Activated CD4-positive, alpha-beta T cell treated with anti-CD3 and anti-CD28 coated beads, Interleukin-10, Interleukin-2, amounts not matched to agents 100 ng/mL and 50 ng/mL, durations not matched to agents 16 hours and 8 hours (primary cell): Measurements from ENCODE around the gene HERC6.
"Not testable (repeated sequence)": the region's sequence is repeated elsewhere in the genome, so short reads cannot be mapped to it uniquely, and the experiment has no call there.

Experiments used
- DNase-seq: peaks from one replicate; pipeline ENCODE4 v3.0.0-alpha.2; 2020

Gene HERC6

DNA sequence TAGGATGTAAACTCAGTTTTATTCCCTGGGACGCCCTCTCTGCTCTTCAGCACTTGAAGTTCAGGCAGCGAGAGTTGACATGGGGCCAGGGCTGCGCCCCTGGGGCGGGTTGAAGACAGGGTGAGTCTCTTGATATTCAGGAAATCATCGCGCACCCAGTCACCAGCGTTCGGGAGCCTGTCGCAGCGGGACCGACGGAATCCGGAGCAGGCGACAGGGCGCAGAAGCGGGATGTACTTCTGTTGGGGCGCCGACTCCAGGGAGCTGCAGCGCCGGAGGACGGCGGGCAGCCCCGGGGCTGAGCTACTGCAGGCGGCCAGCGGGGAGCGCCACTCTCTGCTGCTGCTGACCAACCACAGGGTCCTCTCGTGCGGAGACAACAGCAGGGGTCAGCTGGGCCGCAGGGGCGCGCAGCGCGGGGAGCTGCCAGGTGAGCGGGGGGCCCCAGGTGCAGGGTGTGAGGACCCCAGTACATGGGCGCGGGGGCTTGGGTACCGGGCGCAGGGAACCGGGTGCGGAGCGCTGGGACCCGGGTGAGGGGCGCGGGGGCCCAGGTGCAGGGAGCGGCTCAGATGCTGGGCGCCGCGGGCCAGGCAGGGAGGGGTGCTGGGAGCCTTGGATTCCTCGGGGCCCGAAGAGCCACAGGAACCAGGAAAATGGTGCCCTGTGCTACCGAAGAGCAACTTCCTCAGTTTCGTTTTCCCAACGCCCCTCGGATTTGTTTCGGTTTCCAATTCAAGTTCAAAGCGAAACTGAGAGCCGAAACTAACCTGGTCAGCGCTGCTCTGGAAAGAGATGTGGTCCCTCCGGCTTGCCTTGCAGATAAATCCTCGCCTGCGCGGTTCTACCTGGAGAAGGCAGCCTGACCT is at the start of gene HERC6:
Gene HERC6, plus strand, starts transcription at position 162 of the 869 bp plus-strand sequence. Its CDS starts 70 bp downstream, at position 232.
- DNase-seq: peak; percentile 90

DNA sequence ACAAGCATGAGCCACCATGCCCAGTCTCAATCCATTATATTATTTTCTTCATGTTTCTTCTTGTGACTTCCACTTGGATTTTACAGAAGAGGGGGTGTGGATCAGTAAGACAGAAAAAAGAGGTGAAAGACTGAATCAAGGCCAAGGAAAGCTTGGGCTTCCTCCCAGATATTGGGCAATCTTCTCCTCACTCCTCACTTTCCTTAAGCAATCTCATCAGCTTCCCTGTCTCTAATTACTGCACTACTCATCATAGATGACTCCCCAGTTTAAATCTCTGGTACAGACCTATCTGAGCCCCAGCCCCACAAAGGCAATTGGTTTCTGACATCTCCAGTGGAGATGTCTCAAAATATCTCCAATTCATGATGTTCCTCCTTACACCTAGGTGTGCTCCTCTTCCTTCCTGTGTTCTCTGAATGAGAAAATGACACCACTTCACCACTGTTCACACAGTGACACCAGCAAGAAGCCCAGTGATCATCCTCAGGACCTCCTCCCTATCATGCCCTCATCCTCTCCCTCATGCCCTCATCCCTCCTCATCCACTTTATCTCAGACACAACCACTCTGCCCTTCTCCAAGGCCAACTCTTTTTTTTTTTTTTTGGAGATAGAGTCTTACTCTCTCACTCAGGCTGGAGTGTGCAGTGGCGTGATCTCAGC is 44.8 kb upstream of the HERC6 start:
- no peak for DNase-seq

DNA sequence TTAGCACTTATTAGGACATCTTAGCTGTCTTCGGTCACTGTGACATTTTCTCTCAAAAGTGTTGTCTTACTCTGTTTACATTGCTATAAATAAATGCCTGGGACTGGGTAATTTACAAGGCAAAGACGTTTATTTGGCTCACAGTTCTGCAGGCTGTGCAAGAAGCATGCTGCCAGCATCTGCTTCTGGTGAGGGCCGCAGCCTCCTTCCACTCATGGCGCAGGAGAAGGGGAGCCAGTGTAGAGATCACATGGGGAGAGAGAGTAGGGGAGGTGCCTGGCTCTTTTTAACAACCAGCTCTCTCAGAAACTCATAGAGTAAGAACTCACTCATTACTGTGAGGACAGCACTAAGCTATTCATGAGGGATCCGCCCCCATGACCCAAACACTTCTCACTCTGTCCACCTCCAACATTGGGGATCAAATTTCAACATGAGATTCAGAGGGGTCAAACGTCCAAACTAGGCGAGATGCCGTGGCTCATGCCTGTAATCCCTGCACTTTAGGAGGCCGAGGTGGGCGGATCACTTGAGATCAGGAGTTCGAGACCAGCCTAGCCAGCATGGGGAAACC is 43.5 kb upstream of the HERC6 start:
- no peak for DNase-seq

- DNase-seq: peak; percentile 7
These were observed 37.1 kb upstream of the HERC6 start for GRCh38 chr4:88341227-88342192.

DNA sequence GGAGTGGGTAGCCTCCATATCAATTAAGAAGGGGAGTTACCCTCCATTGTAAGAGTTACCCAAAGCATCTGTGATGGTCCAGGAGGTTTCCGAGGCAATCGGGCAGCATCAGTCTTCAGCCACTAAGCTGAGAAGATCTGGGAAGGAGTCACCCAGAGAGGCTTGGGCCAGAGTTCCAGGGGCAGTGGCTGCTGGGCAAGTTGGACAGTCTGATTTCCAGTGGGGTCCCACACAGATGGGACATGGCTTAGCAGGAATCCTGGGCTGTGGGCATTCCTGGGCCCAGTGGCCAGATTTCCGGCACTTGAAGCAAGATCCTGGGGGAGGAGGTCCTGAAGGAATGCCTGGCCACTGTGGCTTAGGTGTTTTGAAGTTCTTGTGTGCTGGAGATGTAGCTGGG is 31.8 kb upstream of the HERC6 start:
- not testable (repeated sequence) for DNase-seq

- not testable (repeated sequence) for DNase-seq
These were observed 29.9 kb upstream of the HERC6 start for GRCh38 chr4:88348761-88349160.

DNA sequence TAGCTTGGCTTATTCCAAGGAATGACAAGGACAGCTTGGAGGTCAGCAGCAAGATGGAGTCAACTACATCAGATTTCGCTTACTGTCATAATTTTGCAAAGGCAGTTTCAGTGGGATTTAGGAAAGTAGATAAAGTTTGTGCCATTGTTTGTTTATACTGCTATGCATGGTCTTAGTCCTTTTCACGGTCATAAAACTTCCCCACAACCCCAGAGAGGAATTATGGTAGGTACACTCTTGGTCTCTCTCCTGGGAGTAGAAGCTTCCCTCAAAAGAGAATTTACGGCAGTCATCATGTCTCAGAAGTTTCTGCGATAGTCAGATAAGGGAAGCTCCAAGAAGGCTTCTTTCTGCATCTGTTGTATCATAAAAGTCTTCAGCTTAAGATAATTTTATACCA is 27.9 kb upstream of the HERC6 start:
- DNase-seq: no peak

DNA sequence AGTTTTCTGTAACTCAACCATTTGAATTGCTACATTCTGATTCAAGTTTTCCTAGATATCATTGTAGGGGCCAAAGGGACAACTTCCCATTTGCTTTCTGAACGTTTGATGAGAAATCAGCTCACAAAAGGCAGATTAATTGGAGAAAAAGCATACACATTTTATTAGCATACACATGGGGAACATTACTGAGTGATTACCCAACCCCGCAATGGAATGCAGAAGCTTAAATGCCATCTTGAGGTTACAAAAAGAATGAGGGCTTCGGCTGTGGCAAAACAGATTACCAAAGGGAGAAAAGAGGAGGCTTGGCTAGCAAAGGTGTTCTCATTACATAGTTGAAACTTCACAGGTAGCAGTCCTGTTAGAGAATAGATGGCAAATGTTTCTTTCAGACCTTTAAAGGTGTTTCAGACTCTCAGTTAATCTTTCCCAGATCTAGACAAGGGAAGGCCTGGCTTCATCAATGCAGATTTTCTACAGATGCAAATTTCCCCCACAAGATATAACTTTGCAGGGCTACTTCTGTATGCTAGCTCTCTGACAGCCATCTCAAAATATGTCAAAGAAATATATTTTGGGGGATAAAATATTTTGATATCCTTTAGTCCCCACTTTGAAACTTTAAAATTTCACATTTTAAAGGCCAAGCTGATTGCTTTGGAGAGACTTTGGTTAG is 26.5 kb upstream of the HERC6 start:
- no peak for DNase-seq

DNA sequence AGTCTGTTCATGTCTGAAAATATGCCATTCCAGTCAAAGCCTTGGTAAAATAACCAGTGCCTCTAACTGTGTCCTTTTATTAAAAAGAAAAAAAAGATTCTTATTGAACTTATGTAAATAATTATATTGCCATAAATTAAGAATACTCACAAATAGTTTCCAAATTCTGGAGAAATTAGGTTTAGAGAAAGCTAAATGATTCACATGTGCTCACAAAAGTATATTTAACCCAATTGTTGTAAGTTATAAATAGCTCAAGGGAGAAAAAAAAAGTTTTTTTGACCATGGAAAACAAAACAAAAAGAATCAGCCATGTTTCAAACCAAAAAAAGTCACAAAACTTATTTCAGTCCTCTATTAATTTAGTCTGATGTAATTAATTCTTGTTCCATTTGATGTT is 25.3 kb upstream of the HERC6 start:
- no peak for DNase-seq

DNA sequence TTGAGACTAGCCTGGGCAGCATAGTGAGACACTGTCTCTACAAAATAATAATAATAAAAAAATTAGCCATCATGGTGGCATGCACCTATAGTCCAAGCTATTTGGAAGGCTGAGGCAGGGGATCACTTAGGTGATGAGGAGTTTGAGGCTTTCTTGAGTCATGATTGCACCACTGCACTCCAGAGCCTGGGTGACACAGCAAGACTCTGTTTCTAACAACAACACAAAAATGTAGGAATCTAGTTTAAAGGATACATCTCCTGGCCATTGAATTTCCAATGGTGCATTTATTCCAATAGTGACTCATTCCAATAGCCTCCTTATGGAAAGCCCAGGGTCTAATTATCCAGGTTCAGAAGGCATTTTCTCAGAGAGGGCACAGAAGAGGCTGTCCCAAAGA is 21.9 kb upstream of the HERC6 start:
- DNase-seq: no peak

DNA sequence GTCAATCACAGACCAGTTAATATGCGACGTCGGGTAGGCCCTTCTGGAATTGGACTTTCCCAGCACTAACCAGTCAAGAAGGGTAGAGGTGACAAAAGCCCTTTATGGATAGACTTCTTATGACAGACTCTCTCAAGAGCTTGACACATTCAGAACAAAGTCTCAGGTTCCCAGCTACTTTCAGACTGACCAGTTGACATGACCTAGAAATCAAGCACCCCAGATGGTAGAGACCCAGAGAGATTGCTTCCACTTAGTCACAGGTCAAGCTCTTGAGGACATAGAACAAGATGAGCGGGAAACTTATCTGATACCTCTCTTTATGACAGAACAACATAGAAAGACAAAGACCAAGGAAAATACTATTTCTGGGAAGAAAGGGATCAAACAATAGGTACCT is 21.4 kb upstream of the HERC6 start:
- DNase-seq: no peak

GRCh38 chr4:88359558-88359957 is 19.1 kb upstream of the HERC6 start:
- DNase-seq: no peak

DNA sequence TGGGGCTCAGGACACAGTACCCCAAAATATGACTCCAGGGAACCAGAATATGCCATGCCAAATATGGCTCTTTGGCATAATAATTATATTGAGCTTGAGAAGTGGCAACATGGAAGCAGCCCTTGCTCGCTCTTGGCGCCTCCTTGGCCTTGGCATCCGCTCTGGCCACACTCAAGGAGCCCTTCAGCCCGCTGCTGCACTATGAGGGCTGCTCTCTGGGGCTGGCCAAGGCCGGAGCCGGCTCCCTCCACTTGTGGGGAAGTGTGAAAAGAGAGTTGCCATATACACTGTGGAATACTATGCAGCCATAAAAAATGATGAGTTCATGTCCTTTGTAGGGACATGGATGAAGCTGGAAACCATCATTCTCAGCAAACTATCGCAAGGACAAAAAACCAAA is 18.4 kb upstream of the HERC6 start:
- no peak for DNase-seq

- DNase-seq: no peak
These were observed 17.9 kb upstream of the HERC6 start for GRCh38 chr4:88360791-88361190.

GRCh38 chr4:88361217-88361773 is 17.4 kb upstream of the HERC6 start:
- DNase-seq: not testable (repeated sequence)

DNA sequence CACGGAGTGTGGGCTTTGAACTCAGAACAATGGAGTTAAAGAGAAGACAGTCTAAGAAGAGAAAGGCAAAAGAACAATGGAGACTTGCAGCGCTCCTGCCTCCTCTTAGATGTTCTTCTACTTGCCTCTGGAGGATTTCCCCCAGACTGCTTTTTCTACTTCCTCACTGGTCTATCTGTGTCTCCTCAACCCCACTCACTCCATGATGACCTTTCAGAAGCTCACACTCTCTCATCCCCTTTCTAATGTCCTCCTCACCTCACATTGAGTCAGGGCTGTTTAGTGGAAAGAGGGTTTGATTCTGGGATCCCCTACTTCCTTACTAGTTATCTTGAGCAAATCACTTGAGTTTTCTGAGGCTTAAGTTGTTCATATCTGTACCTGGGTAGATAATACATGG is 12.2 kb upstream of the HERC6 start:
- no peak for DNase-seq

DNA sequence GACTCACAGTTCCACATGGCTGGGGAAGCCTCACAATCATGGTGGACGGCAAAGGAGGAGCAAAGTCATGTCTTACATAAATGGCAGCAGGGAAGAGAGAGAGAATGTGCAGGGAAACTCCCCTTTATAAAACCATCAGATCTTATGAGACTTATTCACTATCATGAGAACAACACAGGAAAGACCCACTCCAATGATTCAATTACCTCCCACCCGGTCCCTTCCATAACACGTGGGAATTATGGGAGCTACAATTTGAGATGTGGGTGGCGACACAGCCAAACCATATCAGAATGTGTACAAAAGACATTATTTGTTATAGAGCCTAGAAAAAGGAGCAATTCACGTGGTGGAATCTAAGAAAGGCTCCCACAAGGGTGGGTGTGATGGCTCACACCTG is 10.8 kb upstream of the HERC6 start:
- no peak for DNase-seq

GRCh38 chr4:88369180-88369812 is 9.4 kb upstream of the HERC6 start:
- peak; percentile 19 for DNase-seq

DNA sequence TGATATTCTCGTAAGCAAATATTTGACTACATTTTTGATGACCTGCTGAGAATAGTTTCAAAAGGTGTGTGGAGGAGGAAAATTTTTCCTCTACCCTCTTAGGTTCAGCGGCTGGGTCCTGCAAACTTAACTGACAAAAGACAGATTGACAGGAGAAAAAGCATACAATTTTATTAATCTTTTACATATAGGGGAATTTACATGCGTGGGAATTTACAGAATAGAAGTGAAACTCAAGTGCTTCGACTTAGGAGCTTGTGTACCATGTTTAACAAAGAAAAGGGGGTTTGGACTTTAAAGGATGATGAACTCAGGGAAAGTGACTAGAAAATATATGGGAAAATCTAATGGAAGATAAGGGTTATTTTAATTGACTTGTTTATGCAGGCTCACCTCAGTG is 2.5 kb downstream of the HERC6 start:
- no peak for DNase-seq

DNA sequence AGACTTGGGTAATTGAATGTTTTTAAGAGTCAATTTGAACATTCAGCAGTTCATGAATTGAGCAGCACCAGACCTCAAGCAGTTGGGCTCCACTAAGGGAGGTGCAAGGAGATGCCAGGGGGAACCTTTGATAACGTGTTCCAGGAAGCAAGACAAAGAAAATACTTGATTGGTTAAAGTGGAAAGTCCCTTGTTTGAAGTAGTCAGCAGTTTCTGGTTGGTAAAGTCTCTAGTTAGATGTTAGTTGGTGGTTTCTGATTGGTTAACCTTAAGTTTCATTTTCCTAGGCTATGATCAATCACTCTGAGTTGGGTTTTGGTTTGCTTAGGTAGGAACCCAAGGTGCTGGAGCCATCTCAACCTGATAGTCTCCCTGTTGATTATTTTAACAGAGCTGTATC is 4.0 kb downstream of the HERC6 start:
- DNase-seq: peak; percentile 85

DNA sequence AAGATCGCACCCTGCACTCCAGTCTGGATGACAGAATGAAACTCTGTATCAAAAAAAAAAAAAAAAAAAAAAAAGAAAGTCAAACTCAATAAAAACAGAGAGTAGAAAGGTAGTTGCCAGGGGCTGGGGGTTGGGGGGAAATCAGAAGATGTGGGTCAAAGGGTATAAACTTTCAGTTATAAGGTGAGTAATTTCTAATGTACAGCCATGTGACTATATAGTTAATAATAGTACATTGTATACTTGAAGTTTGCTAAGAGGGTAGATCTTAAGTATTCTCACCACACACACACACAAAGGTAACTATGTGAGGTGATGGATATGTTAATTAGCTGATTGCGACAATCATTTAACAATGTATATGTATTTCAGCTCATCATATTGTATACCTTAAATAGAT is 11.5 kb downstream of the HERC6 start:
- DNase-seq: no peak
